Measurements from ENCODE around the gene ORC4. TPM values are rescaled to one million over a fixed set of nuclear protein-coding genes. Genes with fewer than 3 reads are reported as not detected.

Gene ORC4
- total RNA-seq, 6 experiments from 2014 or later, result 26.2 to 35.4 (median 32.8) TPM

- Mint-ChIP-seq H3K9me3 (no peaks in the 10 kb centered on the region), H3K36me3 (ENCODE audit: low read depth) (no peaks in the 10 kb centered on the region), H3K27me3 (ENCODE audit: insufficient read depth) (no peaks in the 10 kb centered on the region), H3K4me1 (ENCODE audit: low read depth) (no peaks in the 10 kb centered on the region), H3K4me3 (no peak overlapping the region), H3K27ac (no peak overlapping the region)
- no peak for TF ChIP-seq CTCF (IDR thresholded peaks at IDR 0.05)
- DNase-seq, result no peak
Observed at GRCh38 chr2:147934881-147935620, 85.5 kb downstream of the ORC4 start.

GRCh38 chr2:147933931-147934330 lies 86.6 kb downstream of the ORC4 start:
- Mint-ChIP-seq H3K36me3 (ENCODE audit: low read depth) (no peaks in the 10 kb centered on the region), H3K27ac (no peak overlapping the region), H3K9me3 (no peaks in the 10 kb centered on the region)

GRCh38 chr2:147927053-147927588 lies 93.4 kb downstream of the ORC4 start:
- Mint-ChIP-seq H3K27me3 (ENCODE audit: insufficient read depth) (no peaks in the 10 kb centered on the region), H3K27ac (no peak overlapping the region), H3K9me3 (no peaks in the 10 kb centered on the region), H3K4me3 (no peak overlapping the region), H3K36me3 (ENCODE audit: low read depth) (no peaks in the 10 kb centered on the region), H3K4me1 (ENCODE audit: low read depth) (no peaks in the 10 kb centered on the region)
- TF ChIP-seq CTCF (IDR thresholded peaks at IDR 0.05), result no peak
- DNase-seq, result no peak

More at GRCh38 chr2:147933931-147934330, 86.6 kb downstream of the ORC4 start:
- Mint-ChIP-seq H3K4me3 (no peak overlapping the region), H3K4me1 (ENCODE audit: low read depth) (no peaks in the 10 kb centered on the region), H3K27me3 (ENCODE audit: insufficient read depth) (no peaks in the 10 kb centered on the region)
- DNase-seq, result no peak
- TF ChIP-seq CTCF (IDR thresholded peaks at IDR 0.05), result no peak

GRCh38 chr2:147925886-147926285 lies 94.7 kb downstream of the ORC4 start:
- Mint-ChIP-seq H3K27ac (no peak overlapping the region), H3K9me3 (no peaks in the 10 kb centered on the region), H3K27me3 (ENCODE audit: insufficient read depth) (no peaks in the 10 kb centered on the region), H3K4me3 (no peak overlapping the region), H3K4me1 (ENCODE audit: low read depth) (no peaks in the 10 kb centered on the region), H3K36me3 (ENCODE audit: low read depth) (peaks cover 4% of the 10 kb centered on the region; the same call in 1 of the 2 replicates)
- no peak for TF ChIP-seq CTCF (IDR thresholded peaks at IDR 0.05)
- DNase-seq, result no peak

- TF ChIP-seq CTCF (IDR thresholded peaks at IDR 0.05), result no peak
- no peak for DNase-seq
- peaks cover 4% of the 10 kb centered on the region; the same call in 1 of the 2 replicates for H3K36me3 Mint-ChIP-seq (ENCODE audit: low read depth)
- H3K9me3 Mint-ChIP-seq, result no peaks in the 10 kb centered on the region
- no peaks in the 10 kb centered on the region for H3K27me3 Mint-ChIP-seq (ENCODE audit: insufficient read depth)
- no peak overlapping the region for H3K4me3 Mint-ChIP-seq
- no peaks in the 10 kb centered on the region for H3K4me1 Mint-ChIP-seq (ENCODE audit: low read depth)
- no peak overlapping the region for H3K27ac Mint-ChIP-seq
Observed at GRCh38 chr2:147924647-147925046, 95.9 kb downstream of the ORC4 start.
